COR-L47 (cell line): ENCODE data around the gene RHBDL1.

Experiments
- DNase-seq: peaks from one replicate; lab custom pipeline; 2025; lab: John Stamatoyannopoulos, UW

Gene RHBDL1

GRCh38 chr16:720447-720989 is 45.0 kb downstream of the RHBDL1 start:
- peak; percentile 65 for DNase-seq

- DNase-seq = peak; percentile 90
Measured at GRCh38 chr16:720990-721764, 45.7 kb downstream of the RHBDL1 start, which contains the start of gene ANTKMT. ANTKMT (plus strand) TSS chr16:721146; CDS start chr16:721275, 129 bp downstream.

DNA sequence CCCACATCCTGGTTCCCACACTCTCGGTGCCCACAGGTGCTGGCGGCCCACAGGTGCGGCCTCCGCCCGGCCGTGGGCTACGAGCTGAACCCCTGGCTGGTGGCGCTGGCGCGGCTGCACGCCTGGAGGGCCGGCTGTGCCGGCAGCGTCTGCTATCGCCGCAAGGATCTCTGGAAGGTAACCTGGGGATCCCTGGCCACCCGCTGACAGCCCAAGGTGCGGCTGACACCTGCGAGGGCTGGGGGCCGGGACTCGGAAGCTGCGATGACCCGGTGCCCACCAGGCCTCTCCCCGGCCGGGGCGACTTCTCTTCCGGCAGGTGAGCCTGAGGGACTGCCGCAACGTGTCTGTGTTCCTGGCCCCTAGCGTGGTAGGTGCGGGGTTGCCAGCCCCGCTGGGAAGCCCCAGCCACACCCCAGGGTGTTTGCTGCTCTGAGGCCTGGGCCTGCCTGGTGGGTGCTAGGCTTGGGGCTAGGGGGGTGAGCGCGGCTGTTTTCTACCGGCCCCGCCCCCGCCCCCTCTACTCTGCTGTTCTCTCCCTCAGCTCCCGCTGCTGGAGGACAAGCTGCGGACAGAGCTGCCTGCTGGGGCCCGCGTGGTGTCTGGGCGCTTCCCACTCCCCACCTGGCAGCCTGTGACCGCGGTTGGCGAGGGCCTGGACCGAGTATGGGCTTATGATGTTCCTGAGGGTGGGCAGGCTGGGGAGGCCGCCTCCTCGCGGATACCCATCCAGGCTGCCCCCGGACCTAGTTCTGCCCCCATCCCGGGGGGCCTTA is 46.5 kb downstream of the RHBDL1 start:
- DNase-seq = no peak

DNA sequence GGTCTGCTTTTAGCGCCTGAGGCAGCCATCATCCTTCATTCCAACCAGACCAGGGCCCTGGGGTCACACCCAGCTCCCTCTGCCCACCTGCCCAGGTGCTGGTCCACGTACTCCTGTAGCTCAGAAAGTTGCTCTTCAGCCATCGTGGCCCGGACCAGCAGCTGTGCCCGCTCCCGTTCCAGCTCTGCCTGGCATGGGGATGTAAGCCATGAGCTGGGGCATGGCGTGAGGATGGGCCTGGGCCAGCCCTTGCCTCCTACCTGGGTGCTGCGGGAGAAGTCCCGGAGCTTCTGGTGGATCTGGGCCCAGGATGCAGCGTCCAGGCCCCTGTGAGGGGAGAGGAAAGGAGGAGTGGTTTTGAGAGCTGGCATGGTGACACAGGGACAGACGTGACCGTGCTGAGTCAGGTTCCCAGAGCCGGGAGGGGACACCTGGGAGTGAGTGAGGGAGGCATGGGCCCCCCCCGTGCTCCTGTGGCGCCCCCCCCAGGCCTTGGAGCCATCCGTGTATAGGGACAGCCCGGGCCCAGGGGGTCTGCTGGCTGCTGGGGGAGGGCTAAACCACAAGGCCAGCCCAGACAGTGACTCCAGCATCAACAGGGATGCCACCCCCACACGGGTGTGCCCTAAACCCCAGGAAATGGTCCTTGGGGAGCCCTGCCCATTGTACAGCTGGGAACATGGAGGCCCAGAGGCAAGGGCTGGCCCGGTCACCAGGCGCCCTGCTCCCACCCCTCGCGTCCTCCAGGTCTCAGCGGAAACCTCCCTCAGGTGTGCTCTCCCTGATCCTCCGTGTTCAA is 47.6 kb downstream of the RHBDL1 start:
- no peak for DNase-seq

- no peak for DNase-seq
Measured at GRCh38 chr16:723695-724094, 48.2 kb downstream of the RHBDL1 start.

- no peak for DNase-seq
Measured at GRCh38 chr16:724188-725040, 48.9 kb downstream of the RHBDL1 start.

- no peak for DNase-seq
Measured at GRCh38 chr16:725041-725376, 49.5 kb downstream of the RHBDL1 start.

DNA sequence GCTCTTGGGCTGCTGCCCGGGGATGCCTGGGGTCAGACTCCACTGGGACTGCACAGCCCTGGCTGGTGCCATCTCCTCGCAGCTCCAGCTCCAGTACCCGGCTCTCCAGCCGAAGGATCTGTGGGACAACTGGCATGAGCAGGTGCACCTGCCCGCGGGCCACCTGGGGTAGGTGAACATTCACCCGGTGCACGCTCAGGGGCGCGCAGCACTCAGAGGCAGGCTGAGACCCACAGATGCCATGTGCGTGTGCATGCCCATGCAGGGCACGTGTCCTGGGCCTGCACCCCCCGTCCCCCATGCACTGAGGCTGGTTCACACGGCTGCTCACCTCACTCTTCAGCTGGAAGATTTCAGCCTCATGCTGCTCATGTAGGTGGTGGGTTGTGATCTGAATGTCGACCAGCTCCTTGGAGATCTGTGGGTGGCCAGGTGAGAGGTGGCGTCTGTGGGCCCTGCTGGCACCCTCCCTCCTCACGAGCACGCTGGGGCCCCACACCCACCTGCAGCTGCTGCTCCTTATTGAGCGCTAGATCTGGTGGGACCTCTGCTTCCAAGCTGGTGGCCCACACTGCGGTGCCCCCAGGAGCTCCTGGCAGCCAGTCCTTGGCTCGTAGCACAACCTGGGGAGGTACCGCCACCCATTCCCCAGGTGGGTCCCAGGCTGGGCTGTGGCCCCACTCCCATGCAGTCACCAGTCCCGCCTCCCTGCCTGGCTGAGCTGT is 50.2 kb downstream of the RHBDL1 start:
- DNase-seq = no peak

GRCh38 chr16:726188-726437 is 50.6 kb downstream of the RHBDL1 start:
- DNase-seq = no peak

DNA sequence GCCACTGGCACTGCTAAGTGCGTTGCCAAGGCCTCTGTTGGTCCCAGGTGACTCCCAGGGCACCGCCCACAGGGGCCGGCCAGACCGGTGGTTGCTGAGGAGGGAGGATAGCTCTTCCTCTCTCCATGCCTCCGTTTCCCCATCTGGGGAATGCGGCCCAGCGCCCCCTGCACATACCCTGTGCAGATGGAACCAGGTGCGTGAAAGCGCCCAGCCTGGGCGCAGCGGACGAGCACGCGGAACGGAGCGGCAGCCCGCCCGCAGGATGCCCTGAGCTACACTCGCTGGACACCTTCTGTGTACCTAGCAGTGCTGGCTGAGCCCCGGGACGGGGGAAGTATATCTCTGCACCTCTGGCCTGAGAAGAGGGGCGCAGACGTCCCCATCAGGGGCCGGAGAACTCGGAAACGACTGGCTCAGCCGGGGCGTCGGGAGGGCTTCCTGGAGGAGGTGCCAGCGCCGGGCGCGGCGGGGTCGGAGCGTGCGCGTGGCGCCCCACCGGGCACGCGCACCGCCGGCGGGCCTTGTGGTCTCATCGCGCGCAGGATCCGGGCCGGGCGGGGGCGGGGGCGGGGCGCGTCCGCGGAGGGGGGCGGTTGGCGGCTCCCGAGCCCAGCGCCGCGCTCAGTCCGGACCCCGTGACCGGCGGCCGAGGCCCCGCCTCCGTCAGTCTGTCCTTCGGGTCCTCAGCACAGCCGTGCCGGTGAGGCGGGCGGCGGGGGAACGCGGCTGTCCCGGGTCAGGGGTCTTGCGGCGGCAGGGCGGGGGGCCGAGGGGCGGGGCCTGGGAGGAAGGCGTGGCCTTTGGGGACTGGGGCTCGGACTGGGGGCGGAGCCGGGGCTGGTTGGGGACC is 51.2 kb downstream of the RHBDL1 start, which contains the start of the genes CCDC78 and HAGHL:
TSS of gene CCDC78 (minus strand) at position 6 of the 853 bp plus-strand sequence. CDS start 76 bp downstream, outside the sequence.
TSS of gene HAGHL (plus strand) at position 669 of the 853 bp plus-strand sequence. CDS start 404 bp downstream, outside the sequence.
- peak; percentile 37 for DNase-seq

- no peak for DNase-seq
Measured at GRCh38 chr16:727291-727977, 52.0 kb downstream of the RHBDL1 start.
